HG03045 (cell line): ENCODE results near the gene C9orf78.
A peak's percentile ranks its signal among the peaks of the same experiment; 100 is the strongest.
"Not testable (repeated sequence)": the region's sequence is repeated elsewhere in the genome, so short reads cannot be mapped to it uniquely, and the experiment has no call there.

ENCODE experiments used
- ATAC-seq: cut with Tn5 transposase; IDR thresholded peaks from one replicate; pipeline ENCODE4 v1.9.1; 2021; ENCODE audit warnings: mild to moderate bottlenecking, moderate library complexity; ENCODE audit not compliant: unreplicated experiment

C9orf78 gene

GRCh38 chr9:129814432-129815223 lies 20.4 kb downstream of the C9orf78 start:
- no peak for ATAC-seq

DNA sequence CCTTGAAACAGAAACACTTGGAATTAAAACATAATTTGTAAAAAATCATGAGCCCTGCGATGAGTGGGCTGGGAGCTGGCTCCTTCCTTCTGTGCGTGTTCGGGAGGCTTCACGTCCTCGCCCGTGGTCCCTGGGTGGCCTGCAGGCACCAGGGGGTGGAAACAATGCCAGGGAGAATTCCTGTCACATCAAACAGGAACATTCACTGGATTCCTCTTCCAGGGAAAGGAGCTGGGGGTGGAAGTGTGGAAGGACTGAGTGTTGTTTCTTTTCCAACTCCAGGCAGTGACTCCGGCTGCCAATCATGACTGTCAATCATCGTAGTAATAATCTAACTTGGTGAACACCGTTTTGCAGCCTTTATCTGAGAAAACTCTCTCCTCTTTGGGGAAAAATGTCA lies 21.4 kb downstream of the C9orf78 start:
- ATAC-seq = no peak

- no peak for ATAC-seq
These were observed 22.7 kb downstream of the C9orf78 start for GRCh38 chr9:129812385-129812784.

DNA sequence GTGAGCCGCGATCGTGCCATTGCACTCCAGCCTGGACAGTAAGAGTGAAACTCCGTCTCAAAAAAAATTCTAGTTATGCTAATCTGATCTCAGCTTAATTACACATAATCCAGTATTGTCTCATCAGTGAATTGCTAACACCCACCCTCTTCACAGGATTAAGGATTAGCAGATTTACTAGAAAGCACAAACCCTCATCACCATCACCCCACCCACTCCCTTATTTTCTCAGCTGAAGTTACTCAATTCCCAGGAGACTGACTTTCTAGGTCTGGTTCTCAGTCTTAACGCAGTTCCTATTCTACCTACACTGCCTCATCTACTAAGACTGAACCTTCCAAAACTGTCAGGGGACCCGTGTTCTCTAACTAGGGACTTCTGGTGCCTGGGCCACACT lies 23.1 kb downstream of the C9orf78 start:
- no peak for ATAC-seq

DNA sequence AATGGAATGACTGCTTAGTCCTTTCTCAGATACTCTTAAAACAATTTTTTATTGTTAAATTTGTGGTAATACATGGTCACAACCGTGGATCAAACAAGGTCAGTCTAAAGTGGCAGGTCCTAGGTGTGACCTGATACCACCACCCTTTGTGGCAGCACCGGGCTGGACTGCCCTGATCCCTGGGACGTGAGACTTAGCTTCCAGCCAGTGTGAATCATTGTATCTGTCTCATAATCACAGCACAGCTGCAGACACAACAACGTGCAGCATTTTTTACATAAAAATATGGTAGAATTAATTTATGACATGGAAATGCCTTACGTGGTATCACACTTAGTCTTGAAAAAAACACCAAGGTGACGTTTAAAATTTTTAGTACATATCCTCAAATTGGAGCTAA lies 24.3 kb downstream of the C9orf78 start:
- ATAC-seq = no peak

GRCh38 chr9:129810116-129810515 lies 25.0 kb downstream of the C9orf78 start:
- ATAC-seq = no peak

- ATAC-seq = no peak
These were observed 25.7 kb downstream of the C9orf78 start for GRCh38 chr9:129809346-129809745.

DNA sequence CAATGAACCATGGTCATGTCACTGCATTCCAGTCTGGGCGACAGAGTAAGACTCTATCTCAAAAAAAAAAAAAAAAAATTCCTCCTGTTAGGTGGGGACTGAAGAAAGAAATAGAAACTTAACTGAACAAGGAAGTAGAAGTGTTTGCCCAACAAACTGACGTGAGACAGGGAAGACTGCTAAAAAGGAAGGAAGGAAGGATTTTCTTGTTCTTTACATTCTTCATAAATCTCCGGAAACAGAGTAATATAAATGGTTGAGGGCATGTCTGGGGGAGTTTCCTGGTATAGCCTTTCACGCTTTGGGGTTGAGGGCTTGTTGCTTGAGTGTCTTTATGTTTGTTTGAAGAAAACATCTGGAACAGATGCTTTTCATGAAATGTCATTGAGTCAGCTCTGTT lies 29.0 kb downstream of the C9orf78 start:
- no peak for ATAC-seq

- no peak for ATAC-seq
These were observed 31.4 kb downstream of the C9orf78 start for GRCh38 chr9:129803676-129804060.

GRCh38 chr9:129802833-129803675 lies 32.0 kb downstream of the C9orf78 start, which contains the start of gene TOR1B:
TSS of gene TOR1B (plus strand) at chr9:129803184. CDS start at chr9:129803213, 29 bp downstream.
- peak; percentile 89 for ATAC-seq

DNA sequence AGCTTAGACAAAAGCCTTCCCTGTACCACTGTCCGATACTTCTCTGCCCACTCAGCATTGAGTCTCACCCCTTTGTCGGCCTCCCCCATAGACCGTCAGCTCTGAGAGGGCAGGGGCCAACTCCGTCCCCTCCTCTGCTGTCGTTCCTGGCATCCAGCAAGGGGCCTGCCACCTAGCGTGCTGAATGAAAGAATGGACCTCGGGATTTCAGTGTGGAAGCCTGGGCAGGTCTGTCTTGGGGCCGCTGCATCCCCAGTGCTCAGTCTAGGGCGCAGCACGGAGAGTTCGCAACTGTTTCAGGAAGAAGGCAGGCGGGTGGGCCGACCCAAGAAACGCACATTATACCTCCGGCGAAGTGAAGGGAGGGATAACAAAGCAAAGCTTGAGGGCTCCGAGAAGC lies 33.6 kb downstream of the C9orf78 start:
- no peak for ATAC-seq

- ATAC-seq = no peak
These were observed 36.1 kb downstream of the C9orf78 start for GRCh38 chr9:129798973-129799372.

DNA sequence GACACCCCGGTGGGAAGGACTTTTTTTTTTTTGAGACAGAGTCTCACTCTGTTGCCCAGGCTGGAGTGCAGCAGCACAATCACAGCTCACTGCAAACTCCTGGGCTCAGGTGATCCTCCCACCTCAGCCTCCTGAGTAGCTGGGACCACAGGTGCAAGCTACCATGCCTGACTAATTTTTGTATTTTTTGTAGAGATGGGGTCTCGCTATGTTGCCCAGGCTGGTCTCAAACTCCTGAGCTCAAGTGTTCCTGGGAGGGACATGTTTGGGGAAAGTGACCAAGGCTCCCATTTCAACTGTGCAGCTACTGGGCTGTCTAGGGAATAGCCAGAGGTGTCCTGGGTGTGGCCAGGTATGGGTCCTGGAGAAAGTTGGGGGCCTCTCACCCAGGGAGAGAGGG lies 39.0 kb downstream of the C9orf78 start:
- ATAC-seq = not testable (repeated sequence)

- no peak for ATAC-seq
These were observed 40.5 kb downstream of the C9orf78 start for GRCh38 chr9:129794549-129794948.

DNA sequence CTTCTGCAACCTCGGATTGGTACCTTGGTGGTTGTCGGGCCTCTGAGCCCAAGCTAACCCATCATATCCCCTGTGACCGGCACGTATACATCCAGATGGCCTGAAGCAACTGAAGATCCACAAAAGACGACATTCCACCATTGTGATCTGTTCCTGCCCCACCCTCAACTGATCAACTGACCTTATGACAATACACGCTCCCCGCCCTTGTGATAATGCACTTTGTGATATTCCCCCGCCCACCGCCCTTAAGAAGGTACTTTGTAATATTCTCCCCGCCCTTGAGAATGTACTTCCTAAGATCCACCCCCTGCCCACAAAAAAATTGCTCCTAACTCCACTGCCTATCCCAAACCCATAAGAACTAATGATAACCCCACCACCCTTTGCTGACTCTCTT lies 48.6 kb downstream of the C9orf78 start:
- no peak for ATAC-seq

- ATAC-seq = no peak
These were observed 49.2 kb downstream of the C9orf78 start for GRCh38 chr9:129785866-129786265.

DNA sequence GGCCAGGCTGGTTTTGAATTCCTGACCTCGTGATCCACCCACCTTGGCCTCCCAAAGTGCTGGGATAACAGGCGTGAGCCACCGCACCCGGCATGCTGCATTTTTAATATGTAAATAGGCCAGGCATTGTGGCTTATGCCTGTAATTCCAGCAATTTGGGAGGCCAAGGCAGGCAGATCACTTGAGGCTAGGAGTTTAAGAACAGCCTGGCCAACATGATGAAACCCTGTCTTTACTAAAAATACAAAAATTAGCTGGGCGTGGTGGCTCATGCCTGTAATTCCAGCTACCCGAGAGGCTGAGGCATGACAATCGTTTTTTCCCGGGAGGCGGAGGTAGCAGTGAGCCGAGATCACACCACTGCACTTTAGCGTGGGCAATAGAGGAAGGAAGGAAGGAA lies 50.1 kb downstream of the C9orf78 start:
- ATAC-seq = not testable (repeated sequence)

DNA sequence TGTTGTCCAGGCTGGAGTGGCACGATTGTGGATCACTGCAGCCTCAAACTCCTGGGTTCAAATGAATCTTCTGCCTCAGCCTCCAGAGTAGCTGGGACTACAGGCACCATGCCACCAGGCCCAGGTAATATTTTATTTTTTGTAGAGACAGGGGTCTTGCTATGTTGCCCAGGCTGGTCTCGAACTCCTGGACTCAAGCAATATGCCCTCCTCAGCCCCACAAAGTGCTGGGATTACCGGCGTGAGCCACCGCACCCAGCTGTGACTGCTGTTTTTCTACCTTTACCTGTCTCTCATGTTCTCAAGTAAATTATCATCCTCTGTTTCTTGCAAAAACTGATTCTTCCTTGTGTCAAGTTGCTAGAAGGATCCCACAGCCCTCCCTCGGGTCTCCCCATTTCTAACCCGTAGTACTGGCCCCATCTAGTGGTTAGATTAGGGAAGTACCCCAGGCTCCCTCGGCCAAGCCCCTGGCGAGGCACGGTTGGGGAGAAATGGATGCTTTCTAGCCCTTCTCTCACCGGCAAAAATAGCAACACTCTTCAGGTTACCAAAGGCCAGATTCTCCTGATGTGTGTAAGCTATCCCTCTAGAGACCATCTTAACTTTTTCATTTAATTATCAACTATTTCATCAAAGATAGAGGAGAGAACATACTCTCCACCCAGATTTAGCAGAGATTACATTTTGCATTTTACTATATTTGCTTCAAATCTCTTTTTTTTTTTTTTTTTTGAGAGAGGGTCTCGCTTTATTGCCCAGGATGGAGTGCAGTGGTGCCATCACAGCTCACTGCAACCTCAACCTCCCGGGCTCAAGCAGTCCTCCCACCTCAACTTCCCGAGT lies 51.3 kb downstream of the C9orf78 start:
- ATAC-seq = no peak

DNA sequence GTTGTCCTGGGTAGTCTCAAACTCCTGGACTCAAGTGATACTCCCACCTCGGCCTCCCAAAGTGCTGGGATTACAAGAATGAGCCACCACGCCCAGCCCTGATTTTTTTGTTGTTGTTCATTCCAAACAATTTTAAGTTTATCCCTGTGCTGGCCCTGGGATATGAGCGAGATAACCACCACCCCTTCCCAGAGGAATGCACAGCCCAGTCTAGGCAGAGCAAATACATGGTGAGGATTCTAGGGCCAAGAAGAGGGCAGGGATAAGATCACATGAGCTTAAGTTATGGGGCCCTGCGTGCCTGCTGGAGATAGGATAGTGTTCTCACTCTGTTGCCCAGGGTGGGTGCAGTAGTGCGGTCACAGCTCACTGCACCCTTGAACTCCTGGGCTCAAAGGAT lies 53.1 kb downstream of the C9orf78 start:
- ATAC-seq = no peak

GRCh38 chr9:129781131-129781530 lies 53.9 kb downstream of the C9orf78 start:
- ATAC-seq = no peak

DNA sequence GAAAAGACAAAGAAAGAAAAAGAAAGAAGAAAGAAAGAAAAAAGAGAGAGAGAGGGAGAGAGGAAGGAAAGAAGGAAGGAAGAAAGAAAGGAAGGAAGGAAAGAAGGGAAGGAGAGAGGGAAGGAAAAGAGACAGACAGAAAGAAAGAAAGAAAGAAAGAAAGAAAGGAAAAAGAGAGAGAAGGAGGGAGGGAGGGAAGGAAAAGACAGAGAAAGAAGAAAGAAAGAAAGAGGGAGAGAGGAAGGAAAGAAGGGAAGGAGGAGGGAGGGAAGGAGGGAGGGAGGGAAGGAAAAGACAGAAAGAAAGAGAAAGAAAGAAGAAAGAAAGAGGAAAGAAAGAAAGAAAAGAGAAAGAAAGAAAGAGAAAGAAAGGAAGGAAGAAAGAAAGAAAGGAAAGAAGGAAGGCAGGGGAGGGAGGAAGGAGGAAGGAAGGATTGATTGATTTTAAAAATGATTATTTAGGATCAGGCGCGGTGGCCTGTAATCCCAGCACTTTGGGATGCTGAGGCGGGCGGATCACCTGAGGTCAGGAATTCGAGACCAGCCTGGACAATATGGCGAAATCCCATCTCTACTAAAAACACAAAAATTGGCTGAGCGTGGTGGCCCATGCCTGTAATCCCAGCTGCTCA lies 55.4 kb downstream of the C9orf78 start:
- no peak for ATAC-seq
